Measurements from ENCODE around the gene ALKBH7.
A peak's percentile ranks its signal among the peaks of the same experiment; 100 is the strongest.
"Not testable (repeated sequence)": the region's sequence is repeated elsewhere in the genome, so short reads cannot be mapped to it uniquely, and the experiment has no call there.

Gene ALKBH7, protein sequence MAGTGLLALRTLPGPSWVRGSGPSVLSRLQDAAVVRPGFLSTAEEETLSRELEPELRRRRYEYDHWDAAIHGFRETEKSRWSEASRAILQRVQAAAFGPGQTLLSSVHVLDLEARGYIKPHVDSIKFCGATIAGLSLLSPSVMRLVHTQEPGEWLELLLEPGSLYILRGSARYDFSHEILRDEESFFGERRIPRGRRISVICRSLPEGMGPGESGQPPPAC

DNA sequence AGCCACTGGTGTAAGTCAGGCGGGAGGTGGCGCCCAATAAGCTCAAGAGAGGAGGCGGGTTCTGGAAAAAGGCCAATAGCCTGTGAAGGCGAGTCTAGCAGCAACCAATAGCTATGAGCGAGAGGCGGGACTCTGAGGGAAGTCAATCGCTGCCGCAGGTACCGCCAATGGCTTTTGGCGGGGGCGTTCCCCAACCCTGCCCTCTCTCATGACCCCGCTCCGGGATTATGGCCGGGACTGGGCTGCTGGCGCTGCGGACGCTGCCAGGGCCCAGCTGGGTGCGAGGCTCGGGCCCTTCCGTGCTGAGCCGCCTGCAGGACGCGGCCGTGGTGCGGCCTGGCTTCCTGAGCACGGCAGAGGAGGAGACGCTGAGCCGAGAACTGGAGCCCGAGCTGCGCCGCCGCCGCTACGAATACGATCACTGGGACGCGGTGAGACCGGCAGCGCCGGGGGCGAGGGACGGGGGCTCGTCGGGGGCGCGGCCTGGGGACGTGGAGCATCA lies at the start of gene ALKBH7:
ALKBH7 (plus strand) TSS at position 201 of the 502 bp plus-strand sequence; CDS start at position 228, 27 bp downstream.
- Histone ChIP-seq H3K4me1 (ENCODE audit: control insufficient read depth, insufficient read depth, low read length) (no peaks in the 10 kb centered on the region), H3K9me3 (ENCODE audit: control insufficient read depth, insufficient read depth, low read length) (no peaks in the 10 kb centered on the region), H3K36me3 (ENCODE audit: control insufficient read depth, insufficient read depth, low read length) (peaks cover 19% of the 10 kb centered on the region), H3K9ac (ENCODE audit: low read depth, low read length) (peak within 1 kb of the TSS; percentile 87), H3K27me3 (ENCODE audit: control insufficient read depth, insufficient read depth, low read length) (no peaks in the 10 kb centered on the region), H3K4me3 (ENCODE audit: low read depth, low read length) (peak within 1 kb of the TSS; percentile 85)

DNA sequence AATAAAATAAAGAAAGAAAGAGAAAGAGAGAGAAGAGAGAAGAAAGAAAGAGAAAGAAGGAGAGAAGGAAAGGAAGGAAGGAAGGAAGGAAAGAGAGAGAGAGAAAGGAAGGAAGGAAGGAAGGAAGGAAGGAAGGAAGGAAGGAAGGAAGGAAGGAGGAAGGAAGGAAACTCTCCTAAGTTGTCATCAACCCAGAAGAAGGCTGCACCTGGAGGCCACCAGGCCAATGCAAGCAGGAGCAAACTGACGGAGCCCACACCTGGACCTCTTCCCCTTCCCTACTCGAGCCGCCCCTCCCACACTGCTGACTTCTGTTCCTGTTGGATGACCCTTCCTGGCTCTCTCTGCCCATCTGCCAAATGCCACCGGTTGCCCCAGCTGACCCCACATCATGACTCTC lies 47.8 kb upstream of the ALKBH7 start:
- Histone ChIP-seq H3K9me3 (ENCODE audit: control insufficient read depth, insufficient read depth, low read length) (no peaks in the 10 kb centered on the region), H3K4me1 (ENCODE audit: control insufficient read depth, insufficient read depth, low read length) (no peaks in the 10 kb centered on the region), H3K9ac (ENCODE audit: low read depth, low read length) (no peak overlapping the region), H3K36me3 (ENCODE audit: control insufficient read depth, insufficient read depth, low read length) (no peaks in the 10 kb centered on the region), H3K27me3 (ENCODE audit: control insufficient read depth, insufficient read depth, low read length) (no peaks in the 10 kb centered on the region), H3K4me3 (ENCODE audit: low read depth, low read length) (no peak overlapping the region)

DNA sequence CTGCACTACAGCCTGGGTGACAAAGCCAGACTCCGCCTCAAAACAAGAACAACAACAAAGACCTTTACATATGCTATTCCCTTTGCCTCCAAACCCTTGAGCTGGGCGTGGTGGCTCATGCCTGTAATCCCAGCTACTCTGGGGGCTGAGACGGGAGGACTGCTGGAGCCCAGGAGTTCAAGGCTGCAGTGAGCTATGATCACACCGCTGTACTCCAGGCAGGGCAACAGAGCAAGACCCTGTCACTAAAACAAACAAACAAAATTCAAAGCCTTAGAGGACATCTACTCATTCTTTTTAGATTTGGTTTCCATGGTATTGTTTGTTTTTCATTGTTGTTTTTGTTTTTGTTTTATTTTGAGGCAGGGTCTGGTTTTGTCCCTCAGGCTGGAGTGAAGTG lies 47.0 kb upstream of the ALKBH7 start:
- no peaks in the 10 kb centered on the region for H3K4me1 ChIP-seq (ENCODE audit: control insufficient read depth, insufficient read depth, low read length)
- H3K36me3 ChIP-seq (ENCODE audit: control insufficient read depth, insufficient read depth, low read length) = no peaks in the 10 kb centered on the region
- no peaks in the 10 kb centered on the region for H3K9me3 ChIP-seq (ENCODE audit: control insufficient read depth, insufficient read depth, low read length)
- H3K27me3 ChIP-seq (ENCODE audit: control insufficient read depth, insufficient read depth, low read length) = no peaks in the 10 kb centered on the region
- H3K9ac ChIP-seq (ENCODE audit: low read depth, low read length) = no peak overlapping the region
- H3K4me3 ChIP-seq (ENCODE audit: low read depth, low read length) = no peak overlapping the region

DNA sequence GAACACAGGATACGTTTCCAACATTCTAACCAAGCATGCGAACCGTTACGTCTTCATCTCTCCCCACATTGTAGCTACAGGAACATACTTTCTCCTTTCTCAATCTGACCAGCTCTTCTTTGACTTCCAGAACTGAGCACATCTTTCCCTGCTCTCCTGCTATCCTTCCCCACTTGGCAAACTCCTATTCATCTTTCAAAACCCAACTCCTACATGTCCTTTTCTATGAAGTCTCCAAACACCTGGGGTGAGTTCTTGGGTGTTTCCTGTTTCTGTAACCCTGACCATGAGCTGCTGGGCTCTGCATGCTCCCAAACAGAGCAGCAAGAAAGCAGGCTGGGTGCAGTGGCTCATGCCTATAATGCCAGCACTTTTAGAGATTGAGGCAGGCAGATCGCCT lies 45.8 kb upstream of the ALKBH7 start:
- no peaks in the 10 kb centered on the region for H3K4me1 ChIP-seq (ENCODE audit: control insufficient read depth, insufficient read depth, low read length)
- H3K36me3 ChIP-seq (ENCODE audit: control insufficient read depth, insufficient read depth, low read length) = no peaks in the 10 kb centered on the region
- H3K27me3 ChIP-seq (ENCODE audit: control insufficient read depth, insufficient read depth, low read length) = no peaks in the 10 kb centered on the region
- no peaks in the 10 kb centered on the region for H3K9me3 ChIP-seq (ENCODE audit: control insufficient read depth, insufficient read depth, low read length)
- H3K4me3 ChIP-seq (ENCODE audit: low read depth, low read length) = no peak overlapping the region
- H3K9ac ChIP-seq (ENCODE audit: low read depth, low read length) = no peak overlapping the region

DNA sequence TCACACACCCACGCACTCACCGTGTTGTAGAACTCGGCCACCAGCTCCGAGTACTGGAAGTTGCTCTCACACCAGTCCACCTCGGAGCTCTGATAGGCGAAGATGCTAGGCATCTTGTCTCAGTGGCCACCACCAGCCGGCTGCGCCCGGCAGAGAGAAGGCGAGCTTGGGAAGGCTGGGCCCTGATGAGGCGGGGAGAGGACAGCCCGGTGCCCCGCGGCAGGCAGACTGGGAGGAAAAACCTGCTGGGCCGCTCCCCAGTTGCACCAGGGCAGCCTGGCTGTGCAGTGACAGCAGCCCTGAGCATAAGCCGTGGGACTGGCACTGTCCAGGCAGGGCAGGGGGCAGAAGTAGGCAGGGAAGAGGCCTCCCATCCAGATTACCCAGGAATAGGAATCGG lies 39.2 kb upstream of the ALKBH7 start, which contains the start of gene ACER1:
ACER1 (minus strand) TSS at position 174 of the 400 bp plus-strand sequence; CDS start at position 113, 61 bp downstream.
- Histone ChIP-seq H3K27me3 (ENCODE audit: control insufficient read depth, insufficient read depth, low read length) (no peaks in the 10 kb centered on the region), H3K9me3 (ENCODE audit: control insufficient read depth, insufficient read depth, low read length) (no peaks in the 10 kb centered on the region), H3K36me3 (ENCODE audit: control insufficient read depth, insufficient read depth, low read length) (no peaks in the 10 kb centered on the region), H3K9ac (ENCODE audit: low read depth, low read length) (no peak within 1 kb of the TSS), H3K4me1 (ENCODE audit: control insufficient read depth, insufficient read depth, low read length) (no peaks in the 10 kb centered on the region), H3K4me3 (ENCODE audit: low read depth, low read length) (no peak within 1 kb of the TSS)

DNA sequence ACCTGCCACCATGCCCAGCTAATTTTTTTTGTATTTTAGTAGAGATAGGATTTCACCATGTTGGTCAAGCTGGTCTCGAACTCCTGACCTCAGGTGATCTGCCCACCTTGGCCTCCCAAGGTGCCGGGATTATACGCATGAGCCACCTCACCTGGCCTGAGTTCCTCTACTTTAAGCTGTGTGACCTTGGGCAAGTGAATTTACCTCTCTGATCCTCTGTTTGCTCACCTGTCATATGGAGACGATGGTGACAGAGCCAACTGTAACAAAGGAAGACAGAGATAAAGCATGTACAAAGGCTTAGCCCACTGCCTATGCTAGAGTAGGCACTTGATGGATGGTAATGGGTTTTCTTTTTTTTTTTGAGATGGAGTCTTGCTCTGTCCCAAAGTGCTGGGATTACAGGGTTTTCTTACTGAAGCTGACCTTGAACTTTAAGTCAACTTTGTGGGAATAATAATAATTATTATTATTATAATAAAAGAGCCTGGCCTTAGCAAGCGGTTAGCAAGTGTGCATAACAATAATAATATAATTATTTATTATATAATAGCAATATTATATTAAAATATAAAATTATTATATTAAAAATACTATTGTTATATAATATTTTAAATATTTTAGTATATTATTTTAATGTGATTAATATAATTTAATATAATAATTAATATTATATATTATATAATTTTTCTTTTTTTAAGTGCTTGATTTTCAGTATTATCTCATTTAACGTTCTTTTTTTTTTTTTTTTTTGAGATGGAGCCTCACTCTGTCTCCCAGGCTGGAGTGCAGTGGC lies 37.9 kb upstream of the ALKBH7 start:
- Histone ChIP-seq H3K27me3 (ENCODE audit: control insufficient read depth, insufficient read depth, low read length) (no peaks in the 10 kb centered on the region), H3K9me3 (ENCODE audit: control insufficient read depth, insufficient read depth, low read length) (no peaks in the 10 kb centered on the region), H3K4me3 (ENCODE audit: low read depth, low read length) (no peak overlapping the region), H3K4me1 (ENCODE audit: control insufficient read depth, insufficient read depth, low read length) (no peaks in the 10 kb centered on the region), H3K9ac (ENCODE audit: low read depth, low read length) (no peak overlapping the region), H3K36me3 (ENCODE audit: control insufficient read depth, insufficient read depth, low read length) (no peaks in the 10 kb centered on the region)

DNA sequence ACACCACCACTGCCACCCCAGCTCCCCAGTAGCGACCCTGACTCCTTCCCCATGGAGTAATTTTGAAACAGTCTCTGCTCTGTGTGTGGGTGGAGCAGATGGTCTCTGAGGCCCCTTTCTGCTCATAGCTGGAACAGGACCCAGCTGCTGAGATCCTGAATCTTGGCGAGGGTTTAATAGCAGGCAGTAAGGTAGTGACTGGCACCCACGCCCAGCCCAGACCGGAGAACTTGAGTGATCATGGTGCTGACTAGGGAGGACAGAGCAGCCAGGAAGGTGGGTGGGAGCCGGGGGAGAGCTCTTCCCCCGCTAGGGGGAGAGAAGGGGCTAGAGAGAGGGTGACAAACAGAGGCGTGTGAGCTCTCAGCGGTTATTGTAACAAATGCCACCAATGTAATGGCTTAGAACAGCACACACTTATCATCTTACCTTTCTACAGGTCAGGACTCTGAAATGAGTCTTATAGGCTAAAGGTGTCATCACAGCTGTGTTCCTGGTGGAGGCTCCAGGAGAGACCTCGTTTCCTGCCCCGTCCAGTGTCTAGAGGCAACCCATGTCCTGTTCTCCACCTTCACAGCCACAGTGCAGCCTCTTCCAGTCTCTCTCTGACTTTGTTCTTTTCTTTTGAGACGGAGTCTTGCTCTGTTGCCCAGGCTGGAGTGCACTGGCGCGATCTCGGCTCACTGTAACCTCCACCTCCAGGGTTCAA lies 31.9 kb upstream of the ALKBH7 start:
- Histone ChIP-seq H3K4me3 (ENCODE audit: low read depth, low read length) (no peak overlapping the region), H3K27me3 (ENCODE audit: control insufficient read depth, insufficient read depth, low read length) (no peaks in the 10 kb centered on the region), H3K36me3 (ENCODE audit: control insufficient read depth, insufficient read depth, low read length) (no peaks in the 10 kb centered on the region), H3K9me3 (ENCODE audit: control insufficient read depth, insufficient read depth, low read length) (no peaks in the 10 kb centered on the region), H3K4me1 (ENCODE audit: control insufficient read depth, insufficient read depth, low read length) (no peaks in the 10 kb centered on the region), H3K9ac (ENCODE audit: low read depth, low read length) (no peak overlapping the region)

DNA sequence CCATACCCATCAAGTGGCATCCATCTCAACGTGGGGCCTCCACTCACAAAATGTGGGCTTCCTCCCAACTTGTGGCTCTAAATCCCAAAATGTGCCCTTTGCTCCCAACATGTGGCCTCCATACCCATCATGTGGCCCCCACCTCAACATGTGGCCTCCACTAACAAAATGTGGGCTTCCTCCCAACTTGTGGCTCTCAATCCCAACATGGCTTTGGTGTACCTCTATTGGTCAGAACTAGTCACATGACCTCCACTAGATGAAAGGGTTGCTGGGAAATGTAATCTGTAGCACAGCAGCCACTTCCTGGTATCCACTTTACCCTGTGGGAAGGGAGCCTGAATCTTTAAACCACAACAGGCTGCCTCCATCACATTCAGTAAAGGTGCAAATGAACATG lies 29.1 kb upstream of the ALKBH7 start:
- no peaks in the 10 kb centered on the region for H3K36me3 ChIP-seq (ENCODE audit: control insufficient read depth, insufficient read depth, low read length)
- no peaks in the 10 kb centered on the region for H3K9me3 ChIP-seq (ENCODE audit: control insufficient read depth, insufficient read depth, low read length)
- no peak overlapping the region for H3K9ac ChIP-seq (ENCODE audit: low read depth, low read length)
- H3K4me1 ChIP-seq (ENCODE audit: control insufficient read depth, insufficient read depth, low read length) = no peaks in the 10 kb centered on the region
- no peaks in the 10 kb centered on the region for H3K27me3 ChIP-seq (ENCODE audit: control insufficient read depth, insufficient read depth, low read length)
- H3K4me3 ChIP-seq (ENCODE audit: low read depth, low read length) = no peak overlapping the region

DNA sequence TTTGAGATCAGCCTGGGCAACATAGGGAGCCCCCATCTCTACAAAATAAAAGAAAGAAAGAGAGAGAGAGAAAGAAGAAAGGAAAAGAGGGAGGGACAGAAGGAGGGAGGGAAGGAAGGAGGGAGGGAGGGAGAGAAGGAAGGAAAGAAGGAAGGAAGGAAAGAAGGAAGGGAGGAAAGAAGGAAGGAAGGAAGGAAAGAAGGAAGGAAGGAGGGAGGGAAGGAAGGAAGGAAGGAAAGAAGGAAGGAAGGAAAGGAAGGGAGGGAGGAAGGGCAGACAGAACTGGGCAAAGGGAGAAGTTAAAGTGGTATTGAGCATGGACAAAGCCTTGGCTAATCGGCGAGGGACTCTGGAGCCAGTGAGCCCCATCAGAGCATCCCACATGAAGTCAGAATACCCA lies 23.3 kb upstream of the ALKBH7 start:
- H3K4me3 ChIP-seq (ENCODE audit: low read depth, low read length); H3K9me3 ChIP-seq (ENCODE audit: control insufficient read depth, insufficient read depth, low read length); H3K4me1 ChIP-seq (ENCODE audit: control insufficient read depth, insufficient read depth, low read length); H3K9ac ChIP-seq (ENCODE audit: low read depth, low read length); H3K36me3 ChIP-seq (ENCODE audit: control insufficient read depth, insufficient read depth, low read length); H3K27me3 ChIP-seq (ENCODE audit: control insufficient read depth, insufficient read depth, low read length): not testable (repeated sequence)

DNA sequence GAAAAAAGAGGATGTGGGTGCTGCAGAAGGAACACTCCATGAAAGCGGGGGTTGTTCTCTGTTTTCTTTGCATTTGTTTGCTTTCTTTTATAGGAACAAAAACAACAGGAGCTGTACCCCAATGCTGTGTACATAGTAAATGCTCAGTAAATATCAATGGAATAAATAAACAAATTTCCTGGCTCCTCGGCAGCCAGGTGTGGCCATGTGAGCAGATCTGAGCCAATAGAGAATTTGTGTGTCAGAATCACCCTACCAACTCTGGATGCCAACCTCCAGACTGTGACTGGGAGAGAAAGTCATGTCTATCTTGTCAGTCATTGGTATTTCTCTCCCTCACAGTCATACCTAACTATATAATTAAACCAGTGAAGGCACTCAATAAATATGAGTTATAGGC lies 21.9 kb upstream of the ALKBH7 start:
- H3K4me3 ChIP-seq (ENCODE audit: low read depth, low read length) = no peak overlapping the region
- H3K9ac ChIP-seq (ENCODE audit: low read depth, low read length) = no peak overlapping the region
- H3K36me3 ChIP-seq (ENCODE audit: control insufficient read depth, insufficient read depth, low read length) = no peaks in the 10 kb centered on the region
- no peaks in the 10 kb centered on the region for H3K9me3 ChIP-seq (ENCODE audit: control insufficient read depth, insufficient read depth, low read length)
- H3K27me3 ChIP-seq (ENCODE audit: control insufficient read depth, insufficient read depth, low read length) = no peaks in the 10 kb centered on the region
- no peaks in the 10 kb centered on the region for H3K4me1 ChIP-seq (ENCODE audit: control insufficient read depth, insufficient read depth, low read length)

DNA sequence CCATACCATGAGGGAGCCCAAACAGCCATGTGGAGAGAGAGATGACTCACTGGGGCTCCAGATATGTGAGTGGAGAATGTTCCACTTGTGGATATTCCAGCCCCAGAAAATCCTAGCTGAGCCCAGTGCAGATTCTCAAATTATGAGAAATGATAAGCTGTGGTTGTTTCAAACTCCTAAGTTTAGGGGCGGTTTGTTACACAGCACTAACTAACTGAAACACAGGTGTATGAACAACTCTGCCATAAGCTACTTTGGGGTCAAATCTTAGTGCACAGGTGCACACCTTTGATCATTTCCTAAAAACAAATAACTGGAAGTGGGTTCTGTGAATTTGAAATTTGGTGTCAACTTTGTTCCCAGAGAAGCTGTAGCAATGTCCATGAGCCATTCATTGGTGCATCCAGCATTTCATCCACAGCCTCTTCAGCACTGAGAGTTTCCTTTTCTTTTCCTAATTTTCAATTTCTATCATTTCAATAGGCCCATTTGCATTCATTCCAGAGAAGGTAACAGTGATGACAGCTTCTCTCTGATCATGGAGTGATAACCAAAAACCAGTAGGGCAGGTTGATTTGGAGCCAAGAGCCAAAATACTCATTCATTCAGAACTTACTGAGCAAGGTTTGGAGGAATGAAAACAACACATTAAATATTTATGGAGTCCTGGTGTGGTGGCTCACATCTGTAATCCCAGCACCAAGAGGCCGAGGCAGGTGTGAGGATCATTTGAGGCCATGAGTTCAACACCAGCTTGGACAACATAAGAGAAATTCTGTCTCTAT lies 20.0 kb upstream of the ALKBH7 start:
- Histone ChIP-seq H3K27me3 (ENCODE audit: control insufficient read depth, insufficient read depth, low read length) (no peaks in the 10 kb centered on the region), H3K9ac (ENCODE audit: low read depth, low read length) (no peak overlapping the region), H3K9me3 (ENCODE audit: control insufficient read depth, insufficient read depth, low read length) (no peaks in the 10 kb centered on the region), H3K4me1 (ENCODE audit: control insufficient read depth, insufficient read depth, low read length) (no peaks in the 10 kb centered on the region), H3K36me3 (ENCODE audit: control insufficient read depth, insufficient read depth, low read length) (no peaks in the 10 kb centered on the region), H3K4me3 (ENCODE audit: low read depth, low read length) (no peak overlapping the region)

Data from iPS-15b (cell line).